Measurements from ENCODE around the gene KIF3A.

Gene KIF3A

DNA sequence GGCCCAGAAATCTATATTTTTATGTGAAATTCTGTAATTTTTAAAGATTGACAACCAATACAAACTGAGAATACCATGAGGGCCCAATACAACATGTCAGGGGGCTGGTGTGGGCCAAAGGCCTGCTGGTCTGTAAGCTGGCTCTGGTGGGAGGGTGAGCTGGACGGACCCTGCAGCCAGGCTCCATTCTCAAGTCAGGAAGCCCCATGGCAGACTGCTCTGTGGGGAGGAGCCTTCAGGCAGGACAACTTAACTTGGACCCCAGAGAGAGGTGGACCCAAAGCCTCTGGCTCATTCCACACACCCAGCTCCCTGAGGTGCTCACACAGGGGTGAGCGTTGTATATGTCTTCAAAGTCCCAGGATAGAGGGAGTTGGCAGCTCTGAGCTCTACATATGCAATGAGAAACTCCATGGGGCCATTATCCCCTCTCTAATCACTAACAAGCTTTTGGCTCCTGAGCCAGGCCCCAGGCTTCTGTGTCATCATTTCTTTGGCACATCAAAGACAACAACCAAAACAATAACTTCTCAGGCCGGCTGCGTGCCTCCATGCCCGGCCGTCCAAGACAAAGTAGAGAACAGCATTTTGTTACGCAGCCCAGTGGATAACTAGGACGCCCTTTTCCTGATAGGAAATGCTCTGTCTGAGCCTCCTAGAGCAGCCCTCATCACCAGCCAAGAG lies 33.3 kb upstream of the KIF3A start:
- no peak for DNase-seq (ENCODE audit: low read depth in 3 of 3)

DNA sequence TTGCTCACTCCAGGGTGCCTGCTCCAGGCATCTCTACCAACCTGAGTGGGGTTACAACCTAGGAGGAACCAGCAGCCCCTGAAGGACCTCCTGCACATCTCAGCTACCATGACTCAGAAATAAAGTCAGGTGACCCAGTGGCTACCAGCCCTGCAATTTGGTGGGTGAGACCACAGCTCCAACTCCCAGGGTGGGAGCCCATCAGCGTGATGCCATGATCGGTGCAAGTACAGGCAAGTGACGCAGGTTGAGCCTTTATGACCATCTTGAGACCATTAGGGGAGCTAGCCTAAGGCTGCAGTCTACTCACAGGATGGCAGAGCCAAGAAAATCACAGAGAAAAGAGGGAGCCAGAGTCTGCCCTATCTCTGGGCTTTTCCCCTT lies 31.1 kb upstream of the KIF3A start:
- no peak for DNase-seq (ENCODE audit: low read depth in 3 of 3)

- no peak for DNase-seq (ENCODE audit: low read depth in 3 of 3)
These were observed 29.8 kb upstream of the KIF3A start for GRCh38 chr5:132767150-132767549.

GRCh38 chr5:132766806-132767055 lies 29.4 kb upstream of the KIF3A start:
- no peak for DNase-seq (ENCODE audit: low read depth in 3 of 3)

- no peak for DNase-seq (ENCODE audit: low read depth in 3 of 3)
These were observed 28.9 kb upstream of the KIF3A start for GRCh38 chr5:132766020-132766805.

DNA sequence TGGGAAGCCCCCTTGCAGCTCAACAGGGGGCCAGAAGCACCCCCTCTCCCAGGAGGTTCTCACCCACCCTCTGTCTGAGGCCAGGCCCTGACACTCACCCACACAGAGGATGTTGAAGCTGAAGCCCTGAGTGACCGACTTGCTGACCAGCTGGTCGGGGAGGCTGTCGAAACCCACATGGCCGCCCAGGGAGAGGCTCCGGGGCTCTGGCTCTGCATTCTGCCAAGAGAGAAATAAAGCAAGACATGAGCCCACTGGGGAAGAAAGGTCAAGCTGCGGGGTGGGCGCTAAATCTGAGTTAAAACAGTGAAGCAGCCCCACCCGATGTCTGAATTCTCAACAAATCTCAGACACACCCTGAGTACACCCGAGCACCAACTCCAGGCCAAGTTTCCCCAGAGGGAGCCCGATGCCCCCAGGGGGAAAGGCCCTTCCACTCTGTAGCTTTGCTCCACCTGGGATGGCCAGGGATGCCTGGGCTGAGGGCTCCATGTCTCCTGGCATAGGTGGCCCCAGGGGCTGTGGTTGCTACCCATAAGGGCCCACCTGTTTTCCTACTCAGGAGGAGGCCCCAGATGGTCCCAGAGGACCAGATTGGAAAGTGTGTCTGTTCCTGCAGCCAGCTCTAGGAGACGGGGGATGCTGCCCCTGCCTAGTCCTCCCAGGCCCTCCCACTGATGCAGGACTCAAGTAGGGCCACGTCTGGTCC lies 28.1 kb upstream of the KIF3A start:
- DNase-seq (ENCODE audit: low read depth in 3 of 3) = no peak

DNA sequence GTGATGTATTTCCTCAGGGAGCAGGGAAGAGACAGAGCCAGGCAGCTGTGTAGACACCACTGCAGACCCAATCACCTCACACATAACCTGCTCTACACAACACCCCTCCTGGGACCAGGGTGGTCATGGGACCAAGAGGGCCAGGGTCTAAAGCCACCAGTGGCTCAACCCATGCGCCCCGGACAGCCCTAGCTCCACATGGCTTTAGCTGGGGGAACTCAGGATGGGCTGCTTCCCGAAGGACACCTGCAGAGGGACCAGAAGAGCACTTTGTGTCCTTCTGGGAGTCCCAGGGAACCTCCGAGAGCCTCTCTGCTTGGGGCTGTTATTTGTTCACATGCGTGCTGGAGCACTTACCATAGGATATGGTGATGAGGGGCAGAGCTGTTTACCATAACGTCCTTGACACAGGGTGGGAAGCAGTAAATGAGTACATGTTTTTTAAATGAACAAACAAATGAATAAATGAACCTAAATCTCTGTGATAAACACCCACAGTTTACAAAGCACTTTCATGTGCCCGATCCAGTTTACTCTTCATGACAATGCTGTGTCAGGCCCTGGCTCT lies 27.4 kb upstream of the KIF3A start:
- DNase-seq (ENCODE audit: low read depth in 3 of 3) = no peak

- DNase-seq (ENCODE audit: low read depth in 3 of 3) = no peak
These were observed 26.7 kb upstream of the KIF3A start for GRCh38 chr5:132764051-132764450.

GRCh38 chr5:132763181-132764036 lies 26.1 kb upstream of the KIF3A start:
- no peak for DNase-seq (ENCODE audit: low read depth in 3 of 3)

GRCh38 chr5:132762246-132763000 lies 25.1 kb upstream of the KIF3A start:
- no peak for DNase-seq (ENCODE audit: low read depth in 3 of 3)

GRCh38 chr5:132761321-132762240 lies 24.2 kb upstream of the KIF3A start:
- DNase-seq (ENCODE audit: low read depth in 3 of 3) = no peak

- no peak for DNase-seq (ENCODE audit: low read depth in 3 of 3)
These were observed 23.4 kb upstream of the KIF3A start for GRCh38 chr5:132760601-132761317.

DNA sequence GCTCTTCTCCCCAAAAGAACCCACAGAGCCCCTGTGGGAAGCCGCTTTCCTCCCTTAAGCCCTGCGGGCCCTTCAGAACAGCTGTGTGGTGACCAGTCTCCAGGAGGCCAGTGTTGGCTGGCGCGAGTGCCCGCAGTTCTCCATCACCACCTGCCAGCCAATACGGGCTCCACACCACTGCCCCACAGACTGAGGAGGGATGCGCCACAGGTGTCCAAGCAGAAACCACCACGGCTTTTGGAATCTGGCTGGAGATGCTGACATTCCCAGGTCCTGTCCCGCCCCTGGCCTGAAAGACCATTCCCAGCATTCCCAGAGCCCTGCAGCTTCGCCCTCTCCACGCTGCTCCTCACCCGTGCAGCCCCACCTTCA lies 22.7 kb upstream of the KIF3A start:
- DNase-seq (ENCODE audit: low read depth in 3 of 3) = no peak

DNA sequence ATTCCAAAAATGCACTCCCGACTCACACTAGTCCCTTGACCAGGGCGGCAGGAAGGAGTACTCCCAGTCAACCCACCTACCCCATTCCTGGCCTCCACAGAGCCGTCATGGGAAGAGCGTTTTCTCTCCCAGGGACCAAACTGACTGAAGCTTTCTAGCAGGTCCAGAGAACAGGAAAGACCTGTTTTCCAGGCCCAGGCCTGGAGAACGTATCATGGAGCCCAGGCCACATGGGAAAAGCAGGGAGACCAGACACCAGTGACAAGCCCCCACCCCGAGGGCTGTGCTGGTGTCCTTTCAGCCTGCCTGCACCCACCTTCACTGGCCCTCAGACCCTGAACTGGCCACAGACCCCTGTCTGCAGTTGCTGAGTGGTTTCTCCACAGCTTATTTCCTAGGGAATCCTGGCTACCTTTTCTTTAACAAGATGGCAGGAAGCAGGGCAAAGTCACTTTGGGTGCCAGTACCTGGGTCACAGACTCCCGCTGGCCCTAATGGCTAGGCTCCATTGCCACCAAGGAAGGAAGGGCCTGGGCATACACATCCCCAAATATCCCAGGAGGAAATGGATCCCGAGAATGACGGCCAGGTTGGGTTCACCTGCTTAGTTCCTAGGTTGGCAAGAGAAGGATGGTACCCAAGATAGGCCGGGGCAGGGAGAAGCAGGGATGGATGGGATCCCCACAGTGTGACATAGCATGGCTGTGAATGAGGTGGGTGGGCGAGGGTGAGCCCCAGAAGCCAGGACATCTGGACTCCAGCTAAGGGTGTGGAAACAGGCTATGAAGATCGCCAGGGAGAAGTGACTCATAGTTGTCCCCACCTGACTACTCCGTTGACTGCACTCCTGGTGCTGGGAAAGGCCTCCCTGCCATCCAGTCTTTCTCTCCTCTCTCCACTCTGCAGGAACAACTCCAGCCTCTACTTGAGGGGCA lies 22.0 kb upstream of the KIF3A start:
- DNase-seq (ENCODE audit: low read depth in 3 of 3) = no peak

DNA sequence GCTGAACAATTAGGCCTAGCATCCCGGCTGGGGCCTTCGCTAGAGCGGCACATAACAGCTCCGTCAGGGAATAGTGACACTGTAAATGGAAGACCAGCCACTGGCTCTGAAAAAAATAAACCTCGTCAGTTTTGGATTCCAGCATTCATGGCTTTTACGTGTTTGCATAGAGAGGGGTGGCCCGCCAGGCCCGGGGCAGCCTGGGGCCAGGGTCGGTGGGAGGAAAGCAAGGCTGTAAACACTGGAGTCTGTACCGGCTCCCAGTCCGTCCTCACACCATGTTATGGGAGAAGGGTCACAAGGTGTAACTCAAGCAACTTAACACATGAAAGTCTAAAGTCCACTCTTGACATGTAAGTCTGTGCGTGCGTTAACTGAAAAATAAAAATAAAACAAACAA lies 21.1 kb upstream of the KIF3A start:
- no peak for DNase-seq (ENCODE audit: low read depth in 3 of 3)

GRCh38 chr5:132756542-132756941 lies 19.2 kb upstream of the KIF3A start:
- DNase-seq (ENCODE audit: low read depth in 3 of 3) = no peak

DNA sequence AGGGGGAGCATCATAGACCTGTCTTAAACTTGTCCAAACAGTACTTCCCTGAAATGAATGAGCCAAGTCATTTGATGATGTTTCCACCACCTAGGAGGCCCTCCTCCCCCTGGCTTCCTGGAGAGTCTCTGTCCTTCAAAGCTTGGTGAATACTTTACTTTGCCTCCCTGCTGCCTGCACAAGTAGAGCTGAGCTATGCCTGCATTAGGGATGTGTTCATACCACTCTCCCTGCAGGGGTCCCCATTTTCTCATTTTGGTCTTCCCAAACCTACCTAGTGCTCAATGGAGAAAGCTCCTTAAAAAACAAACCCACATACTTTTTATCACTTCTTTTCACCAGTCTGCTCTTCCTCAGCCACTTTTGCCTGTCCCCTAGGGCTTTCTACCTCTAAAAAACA lies 17.6 kb upstream of the KIF3A start:
- no peak for DNase-seq (ENCODE audit: low read depth in 3 of 3)

DNA sequence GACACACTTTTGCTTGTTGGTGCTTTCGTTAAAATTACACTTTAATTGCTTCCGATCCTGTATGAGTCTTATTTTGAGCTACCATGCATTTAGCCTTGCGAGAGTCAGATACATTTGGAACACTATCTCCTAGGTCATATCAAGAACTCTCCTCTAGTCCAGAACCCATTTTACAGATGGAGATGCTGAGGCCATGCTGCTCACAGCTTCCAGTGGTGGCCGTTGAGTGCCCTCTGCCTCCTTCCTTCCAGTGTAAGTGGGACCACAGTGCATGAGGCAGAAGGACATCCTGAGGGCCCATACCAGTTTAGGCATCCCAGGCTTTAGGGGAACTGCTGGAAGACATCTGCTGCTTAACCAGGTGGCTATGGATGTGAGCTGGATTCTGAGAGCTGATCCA lies 16.8 kb upstream of the KIF3A start:
- DNase-seq (ENCODE audit: low read depth in 3 of 3) = no peak

Data from stimulated activated CD4-positive, alpha-beta T cell treated with anti-CD3 and anti-CD28 coated beads, TNF-alpha, amount 100 ng/mL, for 4 hours (primary cell).